Activated CD4-positive, alpha-beta T cell treated with anti-CD3 and anti-CD28 coated beads for 48 hours (primary cell): ENCODE measurements around the gene P4HA3.

ENCODE experiments used
- DNase-seq: peaks from one replicate; pipeline ENCODE4 v3.0.0-alpha.2; 2020

Gene P4HA3

GRCh38 chr11:74262725-74263124, 48.7 kb downstream of the P4HA3 start:
- DNase-seq = no peak

- DNase-seq = no peak
These were observed 53.4 kb downstream of the P4HA3 start for GRCh38 chr11:74257959-74258553.

- DNase-seq = no peak
These were observed 54.9 kb downstream of the P4HA3 start for GRCh38 chr11:74256378-74257133.

- peak; percentile 63 for DNase-seq
These were observed 55.6 kb downstream of the P4HA3 start for GRCh38 chr11:74255741-74256375.

- no peak for DNase-seq
These were observed 58.1 kb downstream of the P4HA3 start for GRCh38 chr11:74253361-74253760.

- no peak for DNase-seq
These were observed 61.9 kb downstream of the P4HA3 start for GRCh38 chr11:74249496-74249895.

GRCh38 chr11:74248469-74248868, 63.0 kb downstream of the P4HA3 start:
- no peak for DNase-seq

GRCh38 chr11:74238243-74238642, 73.2 kb downstream of the P4HA3 start:
- DNase-seq = no peak

- DNase-seq = no peak
These were observed 73.9 kb downstream of the P4HA3 start for GRCh38 chr11:74237541-74237940.

GRCh38 chr11:74235121-74235520, 76.3 kb downstream of the P4HA3 start:
- DNase-seq = no peak

- DNase-seq = no peak
These were observed 77.8 kb downstream of the P4HA3 start for GRCh38 chr11:74233683-74234082.

GRCh38 chr11:74232311-74232950, 79.0 kb downstream of the P4HA3 start:
- no peak for DNase-seq

- no peak for DNase-seq
These were observed 84.5 kb downstream of the P4HA3 start for GRCh38 chr11:74226907-74227306.

- no peak for DNase-seq
These were observed 85.9 kb downstream of the P4HA3 start for GRCh38 chr11:74225565-74225964.

- no peak for DNase-seq
These were observed 89.6 kb downstream of the P4HA3 start for GRCh38 chr11:74221816-74222215.

- no peak for DNase-seq
These were observed 91.1 kb downstream of the P4HA3 start for GRCh38 chr11:74220376-74220775.
